NCI-H524 (cell line): ENCODE measurements around the gene KCNIP2.
"Not testable (repeated sequence)": the region's sequence is repeated elsewhere in the genome, so short reads cannot be mapped to it uniquely, and the experiment has no call there.

Experiments
- DNase-seq, 2 experiments: peaks; one replicate each; lab custom pipeline; 2025; lab: John Stamatoyannopoulos, UW

Gene KCNIP2

DNA sequence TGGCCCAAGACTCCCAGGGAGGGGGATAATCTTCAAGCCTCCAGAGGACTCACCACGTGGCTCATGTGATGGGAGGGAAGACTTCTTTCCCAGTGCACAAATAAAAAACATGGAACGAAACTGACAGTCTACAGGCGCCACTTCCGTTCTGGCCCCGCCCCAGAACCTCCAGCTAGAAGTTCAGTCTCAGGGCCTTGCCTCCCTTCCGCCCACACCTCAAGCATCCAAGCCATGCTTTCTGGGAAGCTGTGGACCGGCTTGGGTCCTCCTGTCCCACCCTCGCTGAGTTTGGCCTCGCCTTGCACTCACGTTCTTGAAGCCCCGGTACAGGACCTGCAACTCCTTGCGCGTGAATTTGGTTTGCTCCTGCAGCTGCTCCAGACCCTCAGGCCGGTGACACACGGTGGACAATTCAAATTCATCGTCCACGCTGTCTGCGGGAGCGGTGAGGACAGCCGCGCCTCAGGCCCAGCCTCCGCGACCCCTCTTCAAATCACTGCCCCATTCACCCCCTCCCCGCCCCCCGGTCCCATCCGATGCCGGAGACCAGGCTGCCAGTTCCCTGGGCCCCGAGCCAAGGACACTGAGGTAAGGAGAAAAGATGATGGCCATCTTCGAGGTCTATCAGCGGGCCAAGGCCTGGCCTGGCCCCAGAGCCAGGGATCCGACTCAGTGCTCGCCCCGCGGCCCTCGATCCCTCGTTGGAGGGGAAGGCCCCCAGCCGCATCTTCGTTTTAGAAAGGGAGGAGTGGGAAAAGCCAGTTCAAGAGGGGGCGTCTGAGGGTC lies 14.6 kb downstream of the KCNIP2 start:
- DNase-seq: no peak

DNA sequence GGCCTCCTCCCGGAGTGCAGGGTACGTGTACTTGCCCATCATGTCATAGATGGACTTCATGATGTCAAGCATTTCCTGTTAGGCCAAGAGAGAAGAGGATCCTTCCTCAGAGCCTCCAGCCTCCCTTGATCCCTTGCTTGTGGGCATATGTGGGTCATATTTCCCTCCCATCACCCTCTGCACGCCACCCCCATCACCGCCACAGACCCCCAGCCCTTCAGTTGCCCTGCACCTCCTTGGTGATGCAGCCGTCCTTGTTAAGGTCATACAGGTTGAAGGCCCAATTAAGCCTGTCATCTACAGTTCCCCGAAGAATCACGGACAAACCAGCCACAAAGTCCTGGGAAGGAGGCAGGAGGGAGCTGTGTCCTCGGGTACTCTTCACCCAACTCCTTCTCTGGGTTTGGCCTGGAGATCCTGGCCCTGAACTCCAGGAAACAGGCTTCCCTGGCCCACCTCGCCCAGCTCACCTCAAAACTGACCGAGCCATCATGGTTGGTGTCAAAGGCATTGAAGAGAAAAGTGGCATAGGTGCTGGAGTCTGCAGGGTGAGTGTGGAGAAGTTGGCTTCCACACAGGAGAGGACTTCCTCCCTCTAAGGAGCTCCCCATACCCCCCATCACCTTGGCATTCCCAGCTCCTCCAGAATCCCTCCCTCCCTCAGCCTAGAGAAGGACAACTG lies 15.5 kb downstream of the KCNIP2 start:
- DNase-seq: no peak

DNA sequence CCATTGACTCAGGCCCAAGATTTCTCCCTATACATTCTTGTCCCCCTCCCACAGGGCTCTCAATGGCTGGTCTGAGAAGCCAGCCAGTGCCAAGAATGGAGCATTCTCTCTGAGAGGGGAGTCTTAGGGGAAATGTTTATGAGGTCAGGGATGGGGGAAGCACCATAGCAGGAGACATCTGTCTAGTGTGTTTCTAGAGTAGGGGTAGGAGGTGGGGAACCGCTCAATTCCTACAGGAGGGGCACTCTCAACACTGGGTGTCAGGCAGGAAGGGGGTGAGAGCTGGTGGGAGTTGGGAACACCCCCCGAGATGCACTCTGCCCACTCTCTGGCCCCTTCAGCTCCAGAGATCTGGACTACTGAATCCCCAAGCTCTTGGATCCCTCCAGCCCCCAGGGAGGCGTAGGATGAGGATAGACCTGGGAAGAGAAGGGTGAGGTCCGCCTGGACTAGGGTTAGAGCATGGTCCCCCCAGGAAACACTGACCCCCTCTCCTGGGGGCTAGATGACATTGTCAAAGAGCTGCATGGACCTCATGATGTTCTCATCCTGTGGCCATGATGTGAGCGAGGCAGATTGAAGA lies 16.7 kb downstream of the KCNIP2 start:
- DNase-seq: no peak

DNA sequence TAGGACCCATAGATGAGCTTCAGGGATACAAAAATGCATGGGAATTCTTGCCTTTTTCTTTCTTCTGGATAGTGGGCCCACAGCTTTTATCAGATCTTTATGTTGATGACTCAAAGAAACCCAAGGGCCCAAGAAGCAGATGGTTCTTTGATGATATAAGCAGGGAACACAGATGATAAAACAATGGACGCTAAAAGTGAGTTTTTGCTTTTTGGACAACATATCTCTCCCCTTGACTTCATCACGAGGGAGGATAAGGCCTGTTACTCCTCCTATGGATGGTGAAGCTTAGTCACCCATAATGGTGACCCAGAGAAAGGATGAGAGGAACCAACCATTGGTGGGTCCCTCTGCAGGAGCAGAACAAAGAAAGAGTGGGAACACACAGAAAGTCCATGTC lies 18.9 kb downstream of the KCNIP2 start:
- DNase-seq: no peak

DNA sequence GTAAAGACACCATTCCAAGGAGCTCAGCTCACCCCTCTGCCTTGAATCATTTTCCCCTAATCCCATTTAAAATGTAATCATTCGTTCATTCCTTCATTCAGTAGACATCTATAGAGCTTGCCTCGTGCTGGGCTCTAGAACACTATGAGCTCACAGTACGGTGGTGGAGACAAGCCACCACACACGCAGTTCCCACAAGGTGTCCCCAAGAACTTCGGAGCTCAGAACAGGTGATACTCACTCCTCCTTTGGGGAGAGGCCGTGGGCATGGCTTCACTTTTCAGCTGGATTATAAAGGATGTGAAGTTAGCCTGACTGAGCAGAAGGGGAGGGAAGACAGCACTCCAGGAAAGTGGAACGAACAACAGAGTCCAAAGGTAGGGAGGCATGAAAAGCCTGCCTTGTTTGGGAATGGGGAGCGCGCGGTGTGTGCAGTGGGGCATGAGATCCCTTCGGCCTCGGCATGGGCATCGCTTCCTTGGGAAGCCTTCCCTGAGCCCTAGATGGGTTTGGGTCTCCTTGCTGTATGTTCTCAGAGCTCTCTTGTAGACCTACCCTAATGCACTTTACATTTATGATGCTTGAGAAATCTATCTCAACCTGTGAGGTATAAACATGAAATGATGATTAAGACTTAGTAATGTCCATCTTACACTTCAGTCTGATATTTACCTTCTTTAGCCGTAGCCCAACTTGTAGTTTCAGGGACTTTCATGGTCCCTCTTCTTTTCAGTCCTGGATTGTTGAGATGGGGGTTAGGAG lies 24.5 kb downstream of the KCNIP2 start:
- peak in 1 of 2 experiments; percentile 49 for DNase-seq

DNA sequence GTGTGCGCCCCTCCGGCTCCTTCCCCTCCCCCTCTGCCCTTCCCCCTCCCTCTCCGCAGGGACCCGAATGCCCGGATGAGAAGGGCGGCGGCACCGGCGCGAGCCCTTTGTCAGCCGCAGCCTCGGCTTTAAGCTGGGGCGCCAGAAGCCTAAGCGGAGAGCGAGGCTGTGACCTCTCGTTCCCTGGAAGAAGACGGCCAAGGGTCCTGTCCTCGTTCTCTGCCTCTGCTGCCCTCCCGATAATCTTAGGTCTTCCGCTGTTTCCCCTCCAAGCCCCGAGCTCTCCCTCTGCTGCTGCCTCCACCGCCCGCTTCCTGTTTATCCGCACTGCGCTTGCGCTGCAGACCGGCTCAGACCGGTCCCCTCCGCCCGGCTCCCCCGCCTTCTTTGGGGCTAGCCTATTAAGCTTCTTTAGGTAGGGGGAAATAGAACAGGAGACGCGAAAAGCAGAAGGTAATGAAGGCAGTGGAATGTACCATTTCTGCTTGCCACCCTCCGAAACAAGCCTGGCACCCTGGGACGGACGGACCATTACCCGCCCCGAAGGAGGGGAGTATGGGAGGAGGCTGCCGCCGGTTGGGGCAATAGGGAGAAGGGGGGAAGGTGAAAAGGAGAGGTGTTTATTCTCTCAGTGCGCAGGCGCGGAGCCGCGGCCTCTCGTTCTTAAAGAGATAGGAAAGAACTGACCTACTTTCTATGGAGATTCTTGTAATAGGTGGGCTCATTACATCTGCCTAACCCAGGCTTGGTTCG lies 25.3 kb downstream of the KCNIP2 start, which contains the start of gene OGA:
Gene OGA (minus strand): TSS at position 326 of the 753 bp plus-strand sequence. CDS start 422 bp downstream, outside the sequence.
- peak; percentile 89 to 94 for DNase-seq

DNA sequence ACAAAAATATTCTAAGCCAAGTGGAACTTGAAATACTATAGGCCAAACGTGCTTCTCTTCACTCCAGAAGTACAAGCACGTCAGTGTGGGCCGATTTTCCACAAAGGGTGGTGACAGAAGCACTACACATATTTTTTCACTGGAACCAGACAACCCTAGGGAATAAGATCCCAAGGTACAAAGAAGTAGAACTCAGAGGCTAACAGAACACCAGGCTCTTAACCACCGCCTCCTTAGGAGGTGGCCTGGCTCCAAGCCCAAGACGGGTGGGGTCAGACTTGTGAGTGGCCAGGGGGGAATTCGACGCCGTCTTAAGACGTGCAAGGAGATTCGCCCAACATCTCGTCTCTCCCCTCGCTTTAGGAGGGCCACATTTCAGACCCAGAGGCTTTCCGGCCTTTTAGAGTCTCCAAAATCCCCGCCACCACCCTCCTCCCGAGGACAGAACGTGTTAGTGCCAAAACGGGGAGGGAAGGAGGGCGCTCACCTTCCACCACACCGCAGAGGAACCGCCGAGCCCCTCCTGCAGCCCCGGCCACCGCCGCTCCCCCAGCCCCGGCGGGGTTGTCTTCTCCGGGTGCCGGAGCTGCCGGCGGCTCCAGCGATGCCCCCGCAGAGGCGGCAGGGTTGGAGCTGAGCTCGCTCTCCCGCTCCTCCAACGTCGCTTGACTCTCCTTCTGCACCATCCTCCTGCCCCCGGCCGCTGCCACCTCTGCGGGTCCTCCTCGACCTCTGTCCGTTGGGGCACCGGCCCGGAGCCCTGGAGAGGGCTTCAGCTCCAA lies 26.1 kb downstream of the KCNIP2 start:
- peak; percentile 48 to 52 for DNase-seq

DNA sequence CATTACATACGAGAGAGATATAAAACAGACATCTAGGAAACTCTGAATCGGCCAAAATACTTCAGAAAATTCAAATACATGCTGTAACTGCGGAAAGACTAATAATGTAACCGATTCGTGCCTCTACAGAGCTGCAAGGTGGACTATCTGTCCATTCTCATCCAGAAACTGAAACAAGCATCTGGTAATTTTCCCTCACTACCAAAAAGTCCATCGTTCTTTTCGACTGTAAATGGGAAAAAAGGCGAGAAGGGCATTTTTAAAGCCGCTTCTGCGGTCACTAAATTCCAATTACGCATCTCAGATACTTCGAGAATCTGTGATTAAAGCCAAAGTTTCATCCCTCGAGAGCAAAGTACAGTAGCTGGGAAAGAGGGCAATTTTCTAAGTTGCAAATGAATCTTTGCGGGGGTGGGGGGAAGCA lies 26.7 kb downstream of the KCNIP2 start:
- DNase-seq: no peak

DNA sequence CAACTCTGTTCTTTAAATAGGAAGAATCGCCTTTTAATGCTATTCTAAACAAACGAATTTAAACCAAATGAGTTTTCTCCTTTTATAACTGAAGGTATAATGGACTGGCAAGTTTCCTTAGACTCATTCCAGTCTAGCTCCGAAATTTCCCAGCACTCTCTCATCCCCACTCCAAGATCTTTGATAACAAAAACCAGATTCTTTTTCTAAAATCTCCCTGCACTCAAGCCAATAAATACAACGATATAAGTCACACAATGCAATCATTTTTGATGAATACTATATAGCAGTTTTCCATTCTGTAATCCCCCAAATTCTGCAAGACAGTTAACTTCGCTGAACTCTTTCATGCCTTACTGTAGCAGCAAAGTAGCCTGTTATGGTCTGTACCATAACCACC lies 27.2 kb downstream of the KCNIP2 start:
- no peak for DNase-seq

DNA sequence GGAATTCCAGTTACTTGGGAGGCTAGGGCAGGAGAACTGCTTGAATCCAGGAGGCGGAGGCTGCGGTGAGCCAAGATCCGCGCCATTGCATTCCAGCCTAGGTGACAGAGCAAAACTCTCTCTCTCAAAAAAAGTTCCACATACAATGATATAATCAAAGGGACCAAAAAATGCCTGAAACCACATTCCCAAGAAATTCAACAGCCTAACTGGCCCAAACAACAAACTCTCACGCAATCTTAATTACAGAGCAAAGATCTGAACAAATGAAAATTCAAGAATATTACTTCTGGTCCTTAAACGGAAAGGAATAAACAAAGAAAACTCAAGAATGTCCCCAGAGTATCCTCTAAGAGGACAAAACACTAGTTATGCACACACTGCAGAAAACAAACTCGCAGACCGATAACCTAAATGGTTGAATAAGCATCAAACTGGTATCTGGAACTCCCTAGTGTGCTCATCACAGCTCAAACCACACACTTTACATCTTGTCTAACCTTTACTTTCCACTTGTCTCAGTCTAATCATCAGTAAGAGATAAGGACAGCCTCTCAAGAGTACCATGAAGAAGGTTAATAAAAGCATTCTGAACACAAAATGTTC lies 29.0 kb downstream of the KCNIP2 start:
- no peak for DNase-seq

DNA sequence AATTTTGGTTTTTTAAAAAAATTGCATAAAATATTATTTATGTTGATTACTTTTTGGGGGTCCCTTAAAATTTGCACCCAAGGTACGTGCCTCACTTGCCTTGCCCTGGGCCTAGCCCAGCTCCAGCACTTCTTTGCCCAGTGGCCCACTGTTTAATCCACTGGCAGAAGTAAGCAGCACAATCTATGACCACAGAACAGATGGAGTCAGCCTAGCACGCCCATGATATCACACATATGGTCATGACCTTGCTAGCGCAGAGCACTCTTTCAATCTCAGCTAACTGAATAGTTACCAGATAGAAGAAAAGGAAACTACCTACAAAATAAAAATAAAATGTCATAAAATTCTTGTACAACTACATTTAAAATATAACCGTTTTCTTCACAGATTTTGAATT lies 31.0 kb downstream of the KCNIP2 start:
- peak in 1 of 2 experiments; percentile 25 for DNase-seq

DNA sequence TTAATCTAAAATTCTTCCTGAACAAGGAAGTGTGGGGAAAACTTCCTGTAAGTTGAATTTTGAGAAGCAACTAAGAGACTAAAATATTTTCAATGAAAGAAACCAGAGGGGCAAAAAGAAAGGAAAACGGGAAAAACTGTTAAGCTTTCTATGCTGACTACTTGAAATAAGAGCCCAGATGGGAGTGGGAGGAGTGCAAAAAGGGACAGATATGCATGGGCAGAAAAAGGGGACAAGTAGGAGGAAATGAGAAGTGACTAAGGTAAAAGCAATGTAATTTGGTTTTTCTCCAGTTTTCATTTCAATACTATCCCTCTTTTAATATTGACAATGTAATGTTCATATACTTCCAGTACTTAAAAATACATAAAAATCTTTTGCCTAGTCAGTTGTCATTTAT lies 36.4 kb downstream of the KCNIP2 start:
- DNase-seq: no peak

DNA sequence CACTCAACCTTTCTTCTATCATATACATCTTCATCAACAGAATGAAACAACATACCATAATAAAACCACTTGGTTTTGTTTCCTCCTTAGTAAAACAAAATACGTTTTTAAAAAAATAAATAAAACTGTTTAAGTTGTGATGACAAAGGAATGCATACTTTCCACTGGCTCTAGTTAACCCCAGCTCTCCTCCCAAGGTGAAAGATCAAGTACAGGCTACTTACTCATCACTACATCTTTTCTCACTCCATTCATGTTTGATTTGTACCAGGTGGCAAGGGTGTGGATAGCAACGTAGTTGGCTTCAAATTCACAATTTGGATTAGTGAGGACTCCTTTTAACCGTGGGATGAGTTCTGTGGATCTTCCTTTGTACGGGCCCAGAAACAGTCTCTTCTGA lies 40.1 kb downstream of the KCNIP2 start:
- DNase-seq: no peak

DNA sequence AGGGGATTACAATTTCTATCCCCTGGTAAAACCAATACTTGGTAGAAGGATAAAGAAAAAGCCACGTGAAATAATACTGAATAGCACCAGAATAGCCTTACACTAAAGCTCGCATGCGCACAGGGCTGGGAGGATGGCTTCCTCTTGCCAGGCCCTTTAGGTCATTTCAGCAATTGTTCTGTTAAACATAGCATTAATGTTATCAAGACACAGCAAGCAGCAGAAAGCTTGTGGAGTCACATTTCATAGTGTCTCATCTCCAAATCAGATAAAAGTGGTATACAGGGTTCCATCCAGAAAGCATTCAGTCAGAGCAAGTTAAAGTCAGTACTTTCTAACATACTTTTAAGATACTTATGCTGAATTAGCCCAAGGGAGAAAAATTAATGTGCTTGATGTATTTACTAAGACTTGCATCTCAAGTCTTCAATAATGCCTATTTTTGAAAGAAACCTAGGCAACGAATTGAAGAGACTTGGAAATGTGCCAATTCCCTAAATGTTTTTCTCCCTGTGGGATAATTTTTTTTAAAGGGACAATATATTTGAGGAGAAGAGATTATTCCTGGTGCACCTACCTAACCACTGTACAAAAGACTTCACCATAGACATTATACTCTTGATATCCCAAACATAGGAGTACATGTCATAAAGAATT lies 46.1 kb downstream of the KCNIP2 start:
- no peak for DNase-seq

DNA sequence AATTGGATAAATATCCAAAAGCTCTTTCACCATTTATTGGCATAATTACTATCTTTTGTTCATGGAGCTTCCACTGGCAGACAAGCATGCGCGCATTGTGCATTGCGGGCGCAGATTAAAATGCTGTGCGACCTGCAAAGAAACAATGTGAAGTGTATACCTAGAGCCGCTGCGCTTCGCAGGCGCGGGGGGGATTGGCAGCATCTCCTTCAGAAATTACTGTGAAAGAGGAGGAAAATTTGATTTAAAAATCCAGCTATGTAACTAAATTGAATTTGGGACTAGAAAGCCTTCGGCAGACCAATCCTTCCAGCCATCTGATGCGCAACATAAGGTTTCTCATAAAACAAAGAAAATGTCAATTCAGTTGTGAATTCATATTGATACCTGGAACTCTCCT lies 50.1 kb downstream of the KCNIP2 start:
- no peak for DNase-seq

DNA sequence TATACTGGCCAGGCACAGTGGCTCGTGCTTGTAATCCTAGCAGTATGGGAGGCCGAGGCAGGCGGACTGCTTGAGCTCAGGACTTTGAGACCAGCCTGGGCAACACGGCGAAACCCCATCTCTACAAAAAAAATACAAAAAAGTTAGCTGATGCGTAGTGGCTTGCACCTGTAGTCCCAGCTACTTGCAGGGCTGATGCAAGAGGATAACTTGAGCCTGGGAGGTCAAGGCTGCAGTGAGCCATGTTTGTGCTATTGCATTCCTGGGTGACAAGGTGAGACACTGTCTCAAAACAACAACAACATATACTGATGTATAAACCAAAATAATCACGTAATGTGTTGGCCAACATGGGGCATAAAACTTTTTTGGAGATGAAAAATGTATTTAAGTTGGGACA lies 53.9 kb downstream of the KCNIP2 start:
- DNase-seq: no peak

DNA sequence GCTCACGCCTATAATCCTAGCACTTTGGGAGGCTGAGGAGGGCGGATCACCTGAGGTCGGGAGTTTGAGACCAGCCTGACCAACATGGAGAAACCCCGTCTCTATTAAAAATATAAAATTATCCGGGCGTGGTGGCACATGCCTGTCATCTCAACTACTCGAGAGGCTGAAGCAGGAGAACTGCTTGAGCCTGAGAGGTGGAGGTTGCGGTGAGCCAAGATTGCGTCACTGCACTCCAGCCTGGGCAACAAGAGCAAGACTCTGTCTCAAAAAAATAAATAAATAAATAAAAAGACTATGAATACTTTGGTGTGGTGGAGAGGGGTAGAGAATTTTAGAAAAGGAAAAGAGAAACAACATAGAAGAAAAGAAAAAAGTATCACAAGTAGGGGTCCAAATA lies 54.4 kb downstream of the KCNIP2 start:
- DNase-seq: not testable (repeated sequence)

DNA sequence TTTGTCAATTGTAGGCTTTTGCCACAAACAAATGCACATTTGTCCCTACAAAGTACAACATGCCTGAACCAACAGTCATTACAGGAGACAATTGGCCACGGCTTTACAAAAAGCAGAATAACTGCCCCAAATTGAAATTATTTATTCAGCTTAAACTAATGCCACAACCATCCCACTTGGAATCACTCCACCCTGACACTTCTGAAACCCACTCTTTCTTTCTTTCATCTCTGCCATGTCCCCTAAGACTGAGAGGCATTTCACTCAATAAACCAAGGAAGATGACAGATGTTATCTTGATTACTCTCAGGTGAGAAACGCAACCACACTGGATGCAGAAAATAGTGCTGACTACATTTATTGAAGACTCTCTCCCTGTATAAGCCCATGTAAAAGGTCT lies 57.8 kb downstream of the KCNIP2 start:
- no peak for DNase-seq

DNA sequence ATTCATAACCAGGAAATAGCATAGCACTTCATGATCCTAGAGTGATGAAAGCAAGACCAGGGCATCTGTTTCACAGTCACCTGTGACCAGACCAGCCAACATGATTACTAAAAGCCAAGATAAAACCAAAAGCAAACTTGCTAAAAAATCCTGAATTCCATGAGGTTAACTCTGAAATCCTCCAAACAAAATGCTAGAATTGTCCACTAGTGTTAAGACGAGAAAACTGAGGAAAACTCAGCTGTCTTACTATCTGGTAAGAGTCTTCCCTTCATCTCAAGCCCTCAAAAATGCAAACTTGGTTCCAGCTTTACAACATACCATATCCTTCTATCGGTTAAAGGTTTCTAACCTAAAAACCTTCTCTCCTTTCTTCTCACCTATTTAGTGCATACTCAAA lies 59.0 kb downstream of the KCNIP2 start:
- DNase-seq: no peak

DNA sequence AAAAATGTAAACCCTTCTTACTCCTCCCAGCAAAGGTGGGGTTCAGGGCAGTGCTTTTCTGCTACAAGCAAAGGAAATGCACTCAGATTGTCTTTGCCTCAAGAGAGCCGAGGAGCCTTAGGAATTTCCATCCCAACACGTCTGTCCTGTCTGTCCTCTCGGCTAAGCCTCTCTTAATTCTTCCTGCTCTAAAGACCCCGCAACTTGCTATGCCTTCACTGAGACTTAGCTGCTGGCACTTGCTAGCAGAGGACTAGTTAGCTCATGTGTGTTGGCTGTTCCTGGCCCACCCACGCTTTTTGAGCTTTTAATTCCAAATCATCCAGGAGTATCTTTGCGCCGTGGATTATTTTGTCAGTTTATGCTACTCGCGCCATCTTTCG lies 59.9 kb downstream of the KCNIP2 start:
- no peak for DNase-seq
